ENCODE results near the gene SPATA6L. TPM values are rescaled to one million over a fixed set of nuclear protein-coding genes. Genes with fewer than 3 reads are reported as not detected.

The SPATA6L gene
- total RNA-seq, 1 donor from 2014 or later, result 0.32 TPM

DNA sequence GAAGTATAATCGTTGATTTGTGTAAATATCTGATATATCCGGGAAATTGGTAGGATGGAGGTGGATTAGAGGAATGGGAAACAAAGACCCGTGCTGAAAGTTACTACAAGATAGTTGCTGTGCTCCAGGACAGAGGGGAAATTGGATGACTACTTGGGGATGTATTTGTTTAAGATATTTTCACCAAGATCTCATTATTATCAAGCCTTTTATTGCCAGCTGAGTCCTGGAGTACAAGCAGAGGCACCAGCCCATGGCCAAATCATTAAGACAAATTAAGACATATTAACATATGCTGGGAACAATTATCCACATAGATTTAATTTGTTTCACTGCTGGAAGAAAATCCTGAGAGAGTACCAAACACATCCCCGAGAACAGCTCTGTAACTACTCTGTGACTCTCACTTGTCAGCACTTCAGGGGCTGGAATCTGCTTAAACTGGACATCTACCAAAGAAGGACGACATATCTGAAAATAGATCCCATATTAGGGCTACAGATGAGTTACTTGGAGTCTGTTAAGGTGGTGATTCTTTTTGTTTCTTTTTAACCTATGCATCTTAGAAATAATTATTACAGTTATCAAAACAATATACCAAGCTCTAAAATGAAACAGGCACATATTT lies 107.8 kb downstream of the SPATA6L start:
- intact Hi-C loops (cut with micrococcal nuclease), result no loop called here

- intact Hi-C loops (cut with micrococcal nuclease), result no loop called here
These were observed 111.0 kb downstream of the SPATA6L start for GRCh38 chr9:4555236-4555635.

DNA sequence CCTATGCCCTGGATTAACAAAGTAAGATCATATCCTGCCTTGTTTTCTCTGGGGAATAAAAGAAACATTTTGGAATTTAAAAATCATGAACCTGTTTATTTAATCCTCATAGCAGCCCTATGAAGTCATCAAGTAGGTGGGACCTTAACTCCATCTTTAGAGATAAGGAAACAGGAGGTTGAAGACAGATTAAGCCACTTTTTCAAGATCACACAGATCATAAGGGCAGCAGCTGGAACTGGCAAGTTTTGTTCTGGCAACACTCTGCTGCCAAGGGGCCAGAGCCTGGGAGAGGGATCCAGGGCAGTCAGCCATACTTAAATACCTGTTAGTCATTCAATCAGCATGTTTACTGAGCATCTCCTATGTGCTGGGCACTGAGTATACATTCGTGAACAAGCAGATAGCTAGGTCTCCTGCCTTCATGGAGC lies 112.3 kb downstream of the SPATA6L start:
- intact Hi-C loops (cut with micrococcal nuclease), result no loop called here

DNA sequence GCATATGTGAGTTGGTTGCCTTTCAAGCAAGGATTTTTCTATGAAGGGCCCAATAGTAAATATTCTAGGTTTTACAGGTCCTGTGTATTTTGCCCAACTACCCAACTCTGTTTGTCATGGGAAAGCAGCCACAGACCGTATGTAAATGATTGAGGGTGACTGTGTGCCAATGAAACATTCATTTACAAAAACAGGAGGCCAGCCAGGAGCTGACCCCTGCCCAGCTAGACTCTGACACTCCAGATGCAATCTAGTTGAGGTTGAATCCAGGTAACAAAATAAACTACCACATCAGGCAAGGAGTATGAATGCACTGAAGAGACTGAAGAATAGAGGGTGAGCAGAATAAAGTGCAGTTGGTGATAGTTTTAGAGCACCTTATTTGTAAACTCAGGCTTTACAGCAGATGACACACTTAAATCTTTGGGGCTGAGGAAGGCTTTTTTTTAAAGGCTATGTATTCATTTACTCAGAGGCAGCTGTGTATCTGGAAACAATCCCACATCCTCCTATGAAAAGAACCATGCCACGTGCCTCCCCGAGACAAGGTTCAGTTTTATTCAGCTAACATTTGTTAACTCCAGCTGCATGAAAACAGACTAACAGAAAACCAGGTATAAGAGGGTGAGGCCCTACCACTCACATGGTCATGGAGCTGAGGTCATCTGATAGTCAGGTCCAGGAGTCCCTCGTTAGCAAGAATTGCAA lies 115.3 kb downstream of the SPATA6L start:
- intact Hi-C loops (cut with micrococcal nuclease), result no loop called here

- intact Hi-C loops (cut with micrococcal nuclease), result no loop called here
These were observed 116.5 kb downstream of the SPATA6L start for GRCh38 chr9:4549751-4550295.

- intact Hi-C loops (cut with micrococcal nuclease), result no loop called here
These were observed 117.2 kb downstream of the SPATA6L start for GRCh38 chr9:4548811-4549725.

Other genes with a start within 250 kb of the SPATA6L start
- 0.12 and 0.32 TPM in 2 replicates for gene SLC1A1, start 176.0 kb downstream of the SPATA6L start, total RNA-seq
- gene PLPP6, start 4.2 kb downstream of the SPATA6L start, total RNA-seq, result 9.0 and 10.0 TPM in 2 replicates
- gene CDC37L1, start 13.1 kb upstream of the SPATA6L start, total RNA-seq, result 12.4 and 13.9 TPM in 2 replicates
- gene AK3, start 74.7 kb upstream of the SPATA6L start, total RNA-seq, result 27.7 and 29.9 TPM in 2 replicates
- gene RCL1, start 126.5 kb upstream of the SPATA6L start, total RNA-seq, result 35.6 and 36.8 TPM in 2 replicates

Data from T-helper 1 cell treated with Interleukin-12 subunit alpha and Interleukin-12 subunit beta and Interleukin-4 antibody, amounts not matched to agents 30 ng/mL and 1 ng/mL, for 36 hours (primary cell).